GM12801 (cell line): ENCODE measurements around the gene NUP155.

Source experiments
- CTCF ChIP-seq: IDR thresholded peaks from one replicate; pipeline ENCODE4 v1.5.1; 2011; ENCODE audit warnings: control low read depth; ENCODE audit not compliant: insufficient read length; ENCODE audit errors: extremely low read depth

The NUP155 gene

GRCh38 chr5:37254581-37254980 is 116.3 kb downstream of the NUP155 start:
- TF ChIP-seq CTCF: no peak

- TF ChIP-seq CTCF: no peak
These were observed 119.2 kb downstream of the NUP155 start for GRCh38 chr5:37251665-37252064.

GRCh38 chr5:37249815-37250164 is 121.1 kb downstream of the NUP155 start:
- no peak for TF ChIP-seq CTCF

GRCh38 chr5:37248970-37249814 is 121.7 kb downstream of the NUP155 start, which contains the start of gene CPLANE1:
Gene CPLANE1, minus strand, starts transcription at chr5:37249376. Its CDS starts 1,678 bp downstream, at chr5:37247698.
- no peak for TF ChIP-seq CTCF

- no peak for TF ChIP-seq CTCF
These were observed 122.4 kb downstream of the NUP155 start for GRCh38 chr5:37248421-37248969.

- TF ChIP-seq CTCF: no peak
These were observed 123.4 kb downstream of the NUP155 start for GRCh38 chr5:37247496-37247895.

GRCh38 chr5:37247036-37247435 is 123.9 kb downstream of the NUP155 start:
- TF ChIP-seq CTCF: no peak
